ENCODE measurements around the gene RAB34. TPM values are rescaled to one million over a fixed set of nuclear protein-coding genes. Genes with fewer than 3 reads are reported as not detected.

The RAB34 gene, protein sequence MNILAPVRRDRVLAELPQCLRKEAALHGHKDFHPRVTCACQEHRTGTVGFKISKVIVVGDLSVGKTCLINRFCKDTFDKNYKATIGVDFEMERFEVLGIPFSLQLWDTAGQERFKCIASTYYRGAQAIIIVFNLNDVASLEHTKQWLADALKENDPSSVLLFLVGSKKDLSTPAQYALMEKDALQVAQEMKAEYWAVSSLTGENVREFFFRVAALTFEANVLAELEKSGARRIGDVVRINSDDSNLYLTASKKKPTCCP
- total RNA-seq: 154 and 167 TPM in 2 replicates

DNA sequence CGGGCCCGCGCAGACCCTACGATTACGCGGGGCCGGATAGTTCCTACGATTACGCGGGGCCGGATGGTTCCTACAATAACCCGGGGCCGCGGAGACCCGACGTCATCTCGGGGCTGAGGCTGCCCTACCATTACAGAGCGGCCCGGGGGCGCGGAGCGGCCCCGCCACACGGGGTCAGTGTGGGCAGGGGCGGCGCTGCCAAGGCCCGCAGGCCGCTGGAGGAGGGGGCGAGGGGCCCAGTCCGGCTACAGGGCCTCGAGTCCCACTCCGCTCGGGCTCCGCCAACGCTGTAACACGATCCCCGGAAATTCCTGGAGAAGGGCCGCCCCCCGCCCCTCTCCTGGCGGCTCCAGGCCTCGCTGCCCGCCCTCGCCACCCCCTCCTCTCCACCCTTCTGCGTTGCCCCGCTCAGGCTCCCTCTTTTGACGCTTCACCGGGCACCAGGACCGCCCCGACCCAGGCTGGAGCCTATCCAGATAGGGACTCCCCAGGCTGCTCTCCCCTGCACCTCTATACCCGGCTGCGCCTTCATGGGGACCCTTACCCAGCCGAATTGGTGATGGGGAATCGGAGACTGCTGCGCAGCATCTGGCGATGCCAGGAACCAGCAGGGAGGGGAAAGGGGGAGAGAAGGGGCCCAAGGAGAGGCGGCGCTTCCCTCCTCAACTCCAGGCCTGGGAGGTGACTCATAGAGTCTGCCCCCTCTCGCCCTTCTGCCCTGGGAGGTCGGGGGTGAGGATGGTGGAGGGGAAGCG is at the start of gene RAB34:
Gene RAB34 (minus strand): TSS at position 291 of the 755 bp plus-strand sequence. CDS start 602 bp downstream, outside the sequence.

DNA sequence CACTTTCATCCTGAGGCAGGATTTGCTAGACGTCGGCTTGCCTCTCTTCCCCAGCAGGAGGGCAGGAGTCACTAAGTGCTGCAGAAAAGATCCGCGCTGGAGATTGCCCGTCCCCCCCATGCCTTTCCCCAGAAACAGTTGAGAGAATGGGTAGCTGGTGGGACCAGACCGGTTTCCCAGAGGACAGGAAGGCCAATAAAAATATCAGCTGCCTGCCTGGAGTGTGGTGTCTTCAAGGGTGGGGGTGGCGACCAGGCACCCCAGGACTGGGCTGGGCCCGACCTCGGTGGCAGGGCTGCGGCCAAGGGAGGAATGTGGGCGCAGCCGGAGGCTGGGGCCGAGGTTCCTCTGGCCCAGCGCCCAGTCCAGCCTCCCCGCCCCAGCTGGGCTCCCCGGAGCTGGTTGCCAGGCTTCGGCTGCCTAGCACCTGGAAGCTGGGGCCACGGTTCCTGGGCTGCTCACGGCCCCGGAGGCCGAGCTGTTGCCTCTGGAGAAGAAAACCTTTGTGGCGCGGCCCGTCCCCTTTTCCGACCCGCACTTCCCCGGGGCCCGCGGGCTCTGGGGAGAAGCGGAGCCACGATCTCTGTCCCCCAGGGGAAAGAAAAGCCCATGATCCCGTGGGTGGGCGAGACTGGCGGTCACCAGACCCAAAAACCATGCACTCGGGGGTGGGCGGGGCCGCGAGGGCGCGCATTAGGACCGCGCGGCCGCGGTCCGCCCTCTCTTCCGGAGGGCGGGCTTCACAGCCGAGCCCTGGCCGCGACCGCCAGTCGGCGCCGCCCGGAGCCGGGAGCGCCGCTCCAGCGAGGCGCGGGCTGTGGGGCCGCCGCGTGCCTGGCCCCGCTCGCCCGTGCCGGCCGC is 25.8 kb upstream of the RAB34 start, which contains the start of gene TRAF4:
Gene TRAF4 (plus strand): TSS at position 769 of the 861 bp plus-strand sequence. CDS start 102 bp downstream, outside the sequence.

DNA sequence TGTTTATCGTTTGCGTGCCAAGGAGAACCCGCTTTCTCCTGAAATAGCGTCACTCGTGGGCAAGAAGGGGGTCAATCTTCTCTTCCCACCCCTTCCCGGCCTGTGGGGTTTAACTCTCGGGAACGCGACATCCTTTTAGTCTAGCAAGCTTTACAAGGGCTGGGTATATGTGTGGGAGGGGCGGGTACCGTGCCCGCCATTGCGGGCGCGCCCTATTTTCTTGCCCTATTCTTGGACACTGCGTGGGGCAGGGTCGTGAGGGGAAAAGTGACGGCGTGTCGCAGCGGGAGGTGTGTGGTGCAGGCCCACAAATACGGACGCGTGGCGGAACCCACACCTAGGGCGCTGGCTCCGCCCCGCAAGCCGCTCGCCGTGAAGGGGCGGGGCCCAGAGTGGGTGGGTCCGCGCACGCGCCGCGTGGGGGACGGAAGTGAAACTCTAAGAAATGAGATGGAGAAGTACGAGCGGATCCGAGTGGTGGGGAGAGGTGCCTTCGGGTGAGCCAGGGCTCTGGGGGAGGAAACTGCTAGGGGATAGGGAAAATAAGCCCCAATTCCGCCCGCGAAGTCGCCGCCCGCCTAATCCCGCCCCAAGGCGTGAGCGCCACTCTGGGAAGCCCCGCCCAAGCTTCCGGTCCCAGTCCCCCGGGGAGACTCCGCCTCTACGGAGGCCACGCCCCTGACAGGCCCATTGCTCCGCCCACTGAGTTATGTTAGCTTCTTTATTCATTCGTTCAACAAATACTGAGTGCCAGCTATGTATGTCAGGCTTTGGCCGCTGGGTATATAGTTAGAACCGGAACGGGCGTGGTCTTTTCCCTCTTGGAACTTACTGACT is 10.9 kb upstream of the RAB34 start, which contains the start of gene NEK8:
Gene NEK8 (plus strand): TSS at position 425 of the 837 bp plus-strand sequence. CDS start 26 bp downstream, at position 451.

DNA sequence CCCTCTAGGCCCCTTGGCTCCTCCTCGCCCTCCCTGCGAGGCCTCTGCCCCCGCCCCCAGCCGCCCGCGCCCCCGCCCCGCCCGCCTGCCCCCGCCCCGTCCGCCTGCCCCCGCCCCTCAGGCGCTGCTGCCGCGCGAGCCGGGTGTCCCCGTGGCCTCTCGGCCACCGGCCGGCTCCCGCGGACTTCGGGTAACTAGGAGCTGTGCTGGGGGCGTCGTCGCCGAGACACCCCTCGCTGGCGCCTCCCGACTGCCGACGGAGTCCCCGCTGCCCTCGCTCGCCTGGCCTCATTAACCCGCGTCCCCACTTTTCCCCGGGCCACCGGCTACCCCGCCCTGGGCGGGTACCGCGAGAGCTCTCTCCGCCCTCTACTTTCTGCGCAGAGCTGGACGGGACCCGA is 8.6 kb upstream of the RAB34 start, which contains the start of gene TLCD1:
Gene TLCD1 (minus strand): TSS at position 8 of the 401 bp plus-strand sequence. CDS start 136 bp downstream, outside the sequence.

DNA sequence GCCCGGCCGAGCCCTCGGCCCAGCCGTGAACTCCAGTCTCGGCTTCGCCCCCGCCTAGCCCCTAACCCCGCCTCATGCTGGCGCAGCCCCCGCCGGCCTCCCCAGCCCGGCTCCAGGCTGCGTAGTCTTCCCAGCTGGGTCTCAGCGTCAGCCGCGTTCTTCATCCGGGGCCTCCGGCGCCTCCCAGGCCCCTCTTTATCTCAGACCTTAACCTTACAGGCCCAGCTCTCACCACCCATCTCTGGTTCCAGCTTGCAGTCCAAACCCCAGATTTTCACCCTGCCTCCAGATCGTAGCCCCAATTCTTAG is 6.0 kb downstream of the RAB34 start, which contains the start of gene PROCA1:
Gene PROCA1 (minus strand): TSS at position 166 of the 309 bp plus-strand sequence. CDS start 228 bp downstream, outside the sequence.

Other genes starting within 250 kb of the RAB34 start
- gene SLC13A2, start 244.2 kb downstream of the RAB34 start, total RNA-seq: not detected in 2 replicates
- not detected in 2 replicates for gene FOXN1, start 211.5 kb downstream of the RAB34 start, total RNA-seq
- gene UNC119, start 165.2 kb downstream of the RAB34 start, total RNA-seq: 20.3 and 36.6 TPM in 2 replicates
- gene PIGS, start 146.3 kb downstream of the RAB34 start, total RNA-seq: 55.8 and 71.6 TPM in 2 replicates
- 46.6 and 129 TPM in 2 replicates for gene ALDOC, start 141.0 kb downstream of the RAB34 start, total RNA-seq
- 6.5 and 67.5 TPM in 2 replicates for gene SPAG5, start 118.8 kb downstream of the RAB34 start, total RNA-seq
- 3.3 and 5.6 TPM in 2 replicates for gene RSKR, start 103.7 kb downstream of the RAB34 start, total RNA-seq
- 162 and 207 TPM in 2 replicates for gene BLTP2, start 72.7 kb downstream of the RAB34 start, total RNA-seq
- gene SDF2, start 56.0 kb downstream of the RAB34 start, total RNA-seq: 77.2 and 85.3 TPM in 2 replicates
- gene SUPT6H, start 55.7 kb downstream of the RAB34 start, total RNA-seq: 36.4 and 50.2 TPM in 2 replicates
- gene PROCA1, start 6.0 kb downstream of the RAB34 start, total RNA-seq: 1.1 and 1.3 TPM in 2 replicates
- 436 and 732 TPM in 2 replicates for gene RPL23A, start 2.1 kb upstream of the RAB34 start, total RNA-seq
- 3.9 and 8.8 TPM in 2 replicates for gene TLCD1, start 8.4 kb upstream of the RAB34 start, total RNA-seq
- gene NEK8, start 10.9 kb upstream of the RAB34 start, total RNA-seq: 2.1 and 2.3 TPM in 2 replicates
- 18.0 and 38.9 TPM in 2 replicates for gene TRAF4, start 26.1 kb upstream of the RAB34 start, total RNA-seq
- 3.4 and 3.8 TPM in 2 replicates for gene FAM222B, start 124.9 kb upstream of the RAB34 start, total RNA-seq
- 24.0 and 42.2 TPM in 2 replicates for gene ERAL1, start 137.1 kb upstream of the RAB34 start, total RNA-seq
- 30.4 and 55.6 TPM in 2 replicates for gene FLOT2, start 179.9 kb upstream of the RAB34 start, total RNA-seq
- 4.6 and 16.9 TPM in 2 replicates for gene DHRS13, start 185.2 kb upstream of the RAB34 start, total RNA-seq
- gene PHF12, start 233.7 kb upstream of the RAB34 start, total RNA-seq: 10.5 and 13.0 TPM in 2 replicates

All from regular cardiac myocyte (primary cell).